GM12878 (cell line): ENCODE measurements around the gene IGSF8. TPM values are rescaled to one million over a fixed set of nuclear protein-coding genes. Genes with fewer than 3 reads are reported as not detected.

ENCODE experiments used
- BACH1 ChIP-seq: fragments of 450-650 bp; IDR thresholded peaks from 2 replicates; pipeline ENCODE4 v1.6.1; 2017; ENCODE audit warnings: mild to moderate bottlenecking, borderline replicate concordance
- CHD1 ChIP-seq: IDR thresholded peaks from 2 replicates; pipeline ENCODE4 v1.6.1; 2012; ENCODE audit warnings: low read depth, low read length, improper control_type of control experiment
- MEF2B ChIP-seq: fragments of 450-650 bp; IDR thresholded peaks from 2 replicates; pipeline ENCODE4 v1.6.1; 2018; ENCODE audit warnings: mild to moderate bottlenecking, moderate library complexity; ENCODE audit not compliant: partially characterized antibody, poor library complexity, severe bottlenecking
- NKRF ChIP-seq: fragments of 450-650 bp; conservative IDR thresholded peaks from 2 replicates; pipeline ENCODE4 v1.6.1; 2017; ENCODE audit warnings: mild to moderate bottlenecking, moderate library complexity
- RELA ChIP-seq: fragments of 450-650 bp; IDR thresholded peaks from 2 replicates; pipeline ENCODE4 v1.8.0; 2014; ENCODE audit warnings: borderline replicate concordance; ENCODE audit not compliant: partially characterized antibody
- SMC3 ChIP-seq: IDR thresholded peaks from 2 replicates; pipeline ENCODE4 v1.6.1; 2011; ENCODE audit warnings: low read length, improper control_type of control experiment, borderline replicate concordance
- polyA plus RNA-seq, 11 experiments: library from polyadenylated mRNA; depleted of rRNA in 4 of 11; unstranded in 6 of 11; stranded (reverse) in 5 of 11; fragments of >200 nt; fragmentation: Nextera tagmentation in 4 of 11; fragmentation: Illumina TruSeq in 1 of 11; extraction: Ambion mirVana in 4 of 11; extraction: Trizol in 1 of 11; gene quantifications; 1 replicate in 1 of 11; 2 replicates in 10 of 11; pipeline versions ENCODE4 v1.2.1 to v1.2.3, GENCODE V29; 2011 to 2016; ENCODE audit warnings: inconsistent platforms in 2 of 11, missing spikeins in 2 of 11, low read depth in 1 of 11
- total RNA-seq, 4 experiments: library from RNA; depleted of rRNA in 3 of 4; stranded (reverse); fragments of >200 nt in 3 of 4; fragmentation: Illumina TruSeq in 1 of 4; extraction: Trizol in 1 of 4; gene quantifications; 2 replicates each; pipeline versions ENCODE4 v1.2.1 to v1.2.3, GENCODE V29; 2013 to 2021
- TF ChIP-seq, protein P1 (sequence below): fragments of 450-650 bp; formaldehyde crosslinking; IDR thresholded peaks from 2 replicates; pipeline ENCODE4 v1.4.0; 2022; ENCODE audit warnings: mild to moderate bottlenecking, moderate library complexity
- TF ChIP-seq, protein P2 (sequence below): fragments of 450-650 bp; IDR thresholded peaks from 2 replicates; pipeline ENCODE4 v1.6.1; 2017; ENCODE audit warnings: mild to moderate bottlenecking, low read depth, inconsistent platforms; ENCODE audit not compliant: poor library complexity, severe bottlenecking

The IGSF8 gene
- total and polyA plus RNA-seq, 10 of the 15 experiments (the other 5 are each of a cell fraction or from before 2014, with no cell fraction given): 0.64 to 24.7 (median 13.9) TPM

- TF ChIP-seq, protein P1, sequence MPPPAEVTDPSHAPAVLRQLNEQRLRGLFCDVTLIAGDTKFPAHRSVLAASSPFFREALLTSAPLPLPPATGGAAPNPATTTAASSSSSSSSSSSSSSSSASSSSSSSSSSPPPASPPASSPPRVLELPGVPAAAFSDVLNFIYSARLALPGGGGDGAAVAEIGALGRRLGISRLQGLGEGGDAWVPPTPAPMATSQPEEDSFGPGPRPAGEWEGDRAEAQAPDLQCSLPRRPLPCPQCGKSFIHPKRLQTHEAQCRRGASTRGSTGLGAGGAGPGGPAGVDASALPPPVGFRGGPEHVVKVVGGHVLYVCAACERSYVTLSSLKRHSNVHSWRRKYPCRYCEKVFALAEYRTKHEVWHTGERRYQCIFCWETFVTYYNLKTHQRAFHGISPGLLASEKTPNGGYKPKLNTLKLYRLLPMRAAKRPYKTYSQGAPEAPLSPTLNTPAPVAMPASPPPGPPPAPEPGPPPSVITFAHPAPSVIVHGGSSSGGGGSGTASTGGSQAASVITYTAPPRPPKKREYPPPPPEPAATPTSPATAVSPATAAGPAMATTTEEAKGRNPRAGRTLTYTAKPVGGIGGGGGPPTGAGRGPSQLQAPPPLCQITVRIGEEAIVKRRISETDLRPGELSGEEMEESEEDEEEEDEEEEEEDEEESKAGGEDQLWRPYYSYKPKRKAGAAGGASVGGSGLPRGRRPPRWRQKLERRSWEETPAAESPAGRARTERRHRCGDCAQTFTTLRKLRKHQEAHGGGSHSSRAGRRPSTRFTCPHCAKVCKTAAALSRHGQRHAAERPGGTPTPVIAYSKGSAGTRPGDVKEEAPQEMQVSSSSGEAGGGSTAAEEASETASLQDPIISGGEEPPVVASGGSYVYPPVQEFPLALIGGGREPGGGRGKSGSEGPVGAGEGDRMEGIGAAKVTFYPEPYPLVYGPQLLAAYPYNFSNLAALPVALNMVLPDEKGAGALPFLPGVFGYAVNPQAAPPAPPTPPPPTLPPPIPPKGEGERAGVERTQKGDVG (CRISPR knock-in tag): no peak
- TF ChIP-seq CHD1: no peak
- TF ChIP-seq MEF2B: no peak
- TF ChIP-seq, protein P2, sequence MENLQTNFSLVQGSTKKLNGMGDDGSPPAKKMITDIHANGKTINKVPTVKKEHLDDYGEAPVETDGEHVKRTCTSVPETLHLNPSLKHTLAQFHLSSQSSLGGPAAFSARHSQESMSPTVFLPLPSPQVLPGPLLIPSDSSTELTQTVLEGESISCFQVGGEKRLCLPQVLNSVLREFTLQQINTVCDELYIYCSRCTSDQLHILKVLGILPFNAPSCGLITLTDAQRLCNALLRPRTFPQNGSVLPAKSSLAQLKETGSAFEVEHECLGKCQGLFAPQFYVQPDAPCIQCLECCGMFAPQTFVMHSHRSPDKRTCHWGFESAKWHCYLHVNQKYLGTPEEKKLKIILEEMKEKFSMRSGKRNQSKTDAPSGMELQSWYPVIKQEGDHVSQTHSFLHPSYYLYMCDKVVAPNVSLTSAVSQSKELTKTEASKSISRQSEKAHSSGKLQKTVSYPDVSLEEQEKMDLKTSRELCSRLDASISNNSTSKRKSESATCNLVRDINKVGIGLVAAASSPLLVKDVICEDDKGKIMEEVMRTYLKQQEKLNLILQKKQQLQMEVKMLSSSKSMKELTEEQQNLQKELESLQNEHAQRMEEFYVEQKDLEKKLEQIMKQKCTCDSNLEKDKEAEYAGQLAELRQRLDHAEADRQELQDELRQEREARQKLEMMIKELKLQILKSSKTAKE: no peak
- TF ChIP-seq SMC3: no peak
- no peak for TF ChIP-seq BACH1
- TF ChIP-seq NKRF: no peak
- no peak for TF ChIP-seq RELA
Observed at GRCh38 chr1:160124705-160125478, 26.5 kb upstream of the IGSF8 start (continued).
